K562 (cell line): ENCODE results near the gene GNL3. TPM values are rescaled to one million over a fixed set of nuclear protein-coding genes. Genes with fewer than 3 reads are reported as not detected.

Experiments used
- ATAC-seq: fragments of 200-7000 bp; cut with Tn5 transposase; 3 replicates; pipeline ENCODE4 v1.9.1; 2020; ENCODE audit warnings: moderate library complexity
- BruUV-seq: library from RNA; stranded (reverse); fragments of 400-500 nt; replicated peaks from 2 replicates; lab custom pipeline; 2021; lab: Mats Ljungman, UMichigan
- CTCF ChIA-PET: fragments of 300-600 bp; formaldehyde crosslinking; extraction: SDS; loops from one replicate; lab custom pipeline; 2021; ENCODE audit warnings: low intra/inter-chr PET ratio; lab: Yijun Ruan, JAX
- POLR2A ChIA-PET: fragments of 300-600, 350-650 bp; sonication (Branson Sonifier 250); formaldehyde crosslinking; extraction: SDS; loops from one replicate; lab custom pipeline; 2021; ENCODE audit warnings: antibody characterized with exemption, inconsistent platforms; lab: Yijun Ruan, JAX
- DNase-seq, 4 experiments: peaks; one replicate each; pipeline versions ENCODE4 v3.0.0 to v3.0.0-alpha.2; 2011 to 2018; ENCODE audit warnings: low spot score in 3 of 4, mixed read lengths in 3 of 4; ENCODE audit errors: extremely low read depth in 1 of 4
- FAIRE-seq: peaks from 2 replicates; lab custom pipeline; 2011; peaks lifted over from hg19 to GRCh38; lab: Jason Lieb, UNC
- H2AFZ ChIP-seq: 2 replicates; pipeline ENCODE4 v1.6.0; 2011; ENCODE audit warnings: low read depth, low read length, control low read depth, inconsistent platforms
- H3K27ac ChIP-seq: fragments of 200-600 bp; 3 replicates; pipeline ENCODE4 v1.8.0; 2011; ENCODE audit warnings: low read depth, mild to moderate bottlenecking, control low read depth, inconsistent platforms, low read length, moderate library complexity, mixed read lengths; ENCODE audit errors: extremely low read depth
- H3K27me3 ChIP-seq, 2 experiments: fragments of 300-600 bp in 1 of 2; 2 replicates in 1 of 2; 3 replicates in 1 of 2; pipeline versions ENCODE4 v1.6.0 to v1.8.0; 2011; ENCODE audit warnings: inconsistent platforms in 2 of 2, low read length in 2 of 2, mild to moderate bottlenecking in 1 of 2, mixed read lengths in 1 of 2, moderate library complexity in 1 of 2; ENCODE audit not compliant: control insufficient read depth in 2 of 2, insufficient read depth in 2 of 2
- H3K36me3 ChIP-seq: fragments of 300-600 bp; 3 replicates; pipeline ENCODE4 v1.8.0; 2011; ENCODE audit warnings: mild to moderate bottlenecking, low read length, inconsistent platforms; ENCODE audit not compliant: control insufficient read depth, insufficient read depth
- H3K4me1 ChIP-seq, 2 experiments: fragments of 200-600 bp in 1 of 2; replicated peaks in 1 of 2; 2 replicates in 1 of 2; 3 replicates in 1 of 2; pipeline versions ENCODE4 v1.5.1 to v1.8.0; 2011; ENCODE audit warnings: inconsistent platforms in 2 of 2, low read length in 2 of 2, mild to moderate bottlenecking in 1 of 2, mixed read lengths in 1 of 2, moderate library complexity in 1 of 2; ENCODE audit not compliant: control insufficient read depth in 2 of 2, insufficient read depth in 2 of 2
- H3K4me2 ChIP-seq: 2 replicates; pipeline ENCODE4 v1.6.1; 2011; ENCODE audit warnings: low read length, control low read depth, inconsistent platforms, mixed read lengths; ENCODE audit not compliant: insufficient read depth
- H3K4me3 ChIP-seq: fragments of 200-600 bp; sonication (generic), shearing (Covaris generic); 2 replicates; pipeline ENCODE4 v1.5.1; 2016; ENCODE audit warnings: control low read depth, inconsistent platforms
- H3K79me2 ChIP-seq: fragments of 200-600 bp; 3 replicates; pipeline ENCODE4 v1.8.0; 2011; ENCODE audit warnings: low read length, inconsistent platforms; ENCODE audit not compliant: control insufficient read depth, insufficient read depth
- H3K9ac ChIP-seq, 2 experiments: 2 replicates each; pipeline versions ENCODE4 v1.6.0 to v1.6.1; 2011; ENCODE audit warnings: low read depth in 2 of 2, low read length in 2 of 2, control low read depth in 1 of 2, inconsistent platforms in 1 of 2, mild to moderate bottlenecking in 1 of 2, mixed read lengths in 1 of 2; ENCODE audit not compliant: insufficient read depth in 1 of 2
- H3K9me1 ChIP-seq: one replicate; pipeline ENCODE4 v1.6.0; 2011; ENCODE audit warnings: inconsistent platforms, mild to moderate bottlenecking, low read length, moderate library complexity; ENCODE audit not compliant: control insufficient read depth, insufficient read depth
- H3K9me3 ChIP-seq: replicated peaks from 2 replicates; pipeline ENCODE4 v1.5.1; 2011; ENCODE audit warnings: low read depth, low read length, inconsistent platforms; ENCODE audit not compliant: control insufficient read depth, insufficient read depth
- H4K20me1 ChIP-seq: replicated peaks from 2 replicates; pipeline ENCODE4 v1.6.1; 2011; ENCODE audit warnings: low read length, inconsistent platforms, mixed read lengths; ENCODE audit not compliant: control insufficient read depth, insufficient read depth
- FOSL1 ChIP-seq: fragments of 200-800 bp; sonication (Bioruptor generic); conservative IDR thresholded peaks from 2 replicates; pipeline ENCODE4 v1.6.1; 2016; ENCODE audit warnings: missing genetic modification characterization, missing compliant biosample characterization
- JUND ChIP-seq, 2 experiments: IDR thresholded peaks; 2 replicates in 1 of 2; 3 replicates in 1 of 2; pipeline ENCODE4 v1.6.1; 2011; ENCODE audit warnings: borderline replicate concordance in 2 of 2, low read depth in 2 of 2, low read length in 2 of 2, improper control_type of control experiment in 1 of 2, missing biosample characterization in 1 of 2, missing genetic modification characterization in 1 of 2, missing genetic modification reagents in 1 of 2
- RBM22 ChIP-seq: fragments of 200-400 bp; formaldehyde crosslinking; IDR thresholded peaks from 2 replicates; pipeline ENCODE4 v1.6.1; 2018; ENCODE audit warnings: low read length, low read depth; ENCODE audit not compliant: poor library complexity, severe bottlenecking
- WGBS: fragments of 100-300 bp; shearing (Covaris generic); methylation state at CpG from one replicate; pipeline ENCODE4 v1.1.6; 2016; ENCODE audit warnings: low coverage, mixed read lengths; ENCODE audit not compliant: insufficient coverage; ENCODE audit errors: missing lambda C conversion rate; 5-methylcytosine and 5-hydroxymethylcytosine counted together
- in situ Hi-C: fragments of 300-500 bp; cut with MboI; formaldehyde crosslinking; loops from 4 replicates; pipeline ENCODE4 v1.15.0; 2018; ENCODE audit warnings: inconsistent platforms, mixed read lengths
- intact Hi-C: fragments of 100-400 bp; cut with micrococcal nuclease; formaldehyde crosslinking; loops from 2 replicates; pipeline ENCODE4 v1.14.2; 2022
- polyA plus RNA-seq, 8 experiments: library from polyadenylated mRNA; depleted of rRNA in 4 of 8; stranded (reverse) in 5 of 8; unstranded in 3 of 8; fragments of >200 nt; fragmentation: Nextera tagmentation in 2 of 8; fragmentation: Illumina TruSeq in 1 of 8; extraction: Ambion mirVana in 2 of 8; extraction: Trizol in 1 of 8; gene quantifications; 2 replicates each; pipeline versions ENCODE4 v1.2.1 to v1.2.3, GENCODE V29; 2011 to 2014; ENCODE audit warnings: inconsistent platforms in 1 of 8, missing spikeins in 1 of 8
- total RNA-seq, 7 experiments: library from RNA; depleted of rRNA in 6 of 7; stranded (reverse); fragments of >200 nt in 6 of 7; fragmentation: Illumina TruSeq in 2 of 7; extraction: Trizol in 2 of 7; gene quantifications; 2 replicates each; pipeline versions ENCODE4 v1.2.1 to v1.2.3, GENCODE V29; 2011 to 2021; ENCODE audit warnings: low replicate concordance in 1 of 7
- TF ChIP-seq, protein P1 (sequence below): sonication (generic); formaldehyde crosslinking; IDR thresholded peaks from 2 replicates; pipeline ENCODE4 v1.8.1; 2023; ENCODE audit warnings: mild to moderate bottlenecking, missing genetic modification reagents
- TF ChIP-seq, protein P2 (sequence below), 3 experiments: IDR thresholded peaks in 2 of 3; conservative IDR thresholded peaks in 1 of 3; 2 replicates each; pipeline ENCODE4 v1.5.1; 2011 to 2012; ENCODE audit warnings: low read length in 3 of 3, mild to moderate bottlenecking in 3 of 3, control low read depth in 2 of 3, improper control_type of control experiment in 1 of 3, inconsistent platforms in 1 of 3, low read depth in 1 of 3, mixed read lengths in 1 of 3, moderate library complexity in 1 of 3; ENCODE audit not compliant: insufficient read depth in 2 of 3

Gene GNL3
- total and polyA plus RNA-seq, 9 of the 15 experiments (the other 6 are each of a cell fraction or from before 2014, with no cell fraction given) = 132 to 313 (median 220) TPM

DNA sequence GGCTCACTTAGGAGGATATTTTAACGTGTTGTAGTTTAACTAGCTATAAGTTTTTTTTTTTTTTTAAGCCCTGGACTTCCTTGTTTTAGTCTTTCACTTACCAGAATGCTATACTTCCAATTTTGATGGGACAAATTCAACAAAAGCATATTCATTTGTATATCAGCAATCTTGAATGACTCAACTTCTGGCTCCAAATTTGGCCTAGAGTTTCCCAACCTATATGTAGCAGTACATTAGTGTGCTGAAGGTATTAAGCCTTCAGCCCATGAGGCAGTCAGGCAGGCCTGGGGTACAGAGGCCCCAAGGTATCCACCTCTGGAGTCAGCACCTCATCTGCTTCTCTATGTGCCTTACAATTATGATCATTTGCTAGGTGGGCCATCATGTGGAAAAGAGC is 6.0 kb upstream of the GNL3 start:
- in situ Hi-C loops = no loop called here
- Histone ChIP-seq H3K27ac (no peak overlapping the region), H3K4me2 (no peak overlapping the region), H3K4me1 (peaks cover 0 to 27% of the 10 kb centered on the region in 2 experiments; a peak in 2 of 5 replicates), H3K36me3 (peaks cover 50% of the 10 kb centered on the region; the same call in 2 of the 3 replicates), H3K9ac (no peak overlapping the region), H3K27me3 (no peaks in the 10 kb centered on the region), H4K20me1 (no peaks in the 10 kb centered on the region), H3K9me1 (no peaks in the 10 kb centered on the region), H3K79me2 (peaks cover 40% of the 10 kb centered on the region), H2AFZ (no peak overlapping the region), H3K9me3 (no peaks in the 10 kb centered on the region), H3K4me3 (no peak overlapping the region)
- FAIRE-seq = no peak
- POLR2A ChIA-PET = interaction anchor here (0.6 to 0.9 kb wide), 2 partner anchors 17 to 189 kb away, joined by 3 to 4 read pairs; no protein-coding TSS in a partner anchor
- no peak for DNase-seq
- CTCF ChIA-PET = no interaction called here
- intact Hi-C loops = loop anchor here (5.0 to 10.0 kb wide), 2 partner anchors 198 to 225 kb away; partner anchors contain the start of genes NISCH and TNNC1
- ATAC-seq = no peak
- 33% methylated on average over 1 of the region's 1 CpG for WGBS
- TF ChIP-seq, protein P1, sequence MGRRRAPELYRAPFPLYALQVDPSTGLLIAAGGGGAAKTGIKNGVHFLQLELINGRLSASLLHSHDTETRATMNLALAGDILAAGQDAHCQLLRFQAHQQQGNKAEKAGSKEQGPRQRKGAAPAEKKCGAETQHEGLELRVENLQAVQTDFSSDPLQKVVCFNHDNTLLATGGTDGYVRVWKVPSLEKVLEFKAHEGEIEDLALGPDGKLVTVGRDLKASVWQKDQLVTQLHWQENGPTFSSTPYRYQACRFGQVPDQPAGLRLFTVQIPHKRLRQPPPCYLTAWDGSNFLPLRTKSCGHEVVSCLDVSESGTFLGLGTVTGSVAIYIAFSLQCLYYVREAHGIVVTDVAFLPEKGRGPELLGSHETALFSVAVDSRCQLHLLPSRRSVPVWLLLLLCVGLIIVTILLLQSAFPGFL = no peak
- peak; percentile 70 for TF ChIP-seq FOSL1 (tag)
- no peak for TF ChIP-seq RBM22
- 0 out of 2 replicates have a peak, but pooled peaks have one; percentile 4 for TF ChIP-seq JUND (IDR thresholded peaks at IDR 0.05; ENCODE audit: borderline replicate concordance, low read depth, low read length)
- TF ChIP-seq JUND (tag; IDR thresholded peaks at IDR 0.05; ENCODE audit: borderline replicate concordance, low read depth, low read length) = no peak
- TF ChIP-seq, protein P2, sequence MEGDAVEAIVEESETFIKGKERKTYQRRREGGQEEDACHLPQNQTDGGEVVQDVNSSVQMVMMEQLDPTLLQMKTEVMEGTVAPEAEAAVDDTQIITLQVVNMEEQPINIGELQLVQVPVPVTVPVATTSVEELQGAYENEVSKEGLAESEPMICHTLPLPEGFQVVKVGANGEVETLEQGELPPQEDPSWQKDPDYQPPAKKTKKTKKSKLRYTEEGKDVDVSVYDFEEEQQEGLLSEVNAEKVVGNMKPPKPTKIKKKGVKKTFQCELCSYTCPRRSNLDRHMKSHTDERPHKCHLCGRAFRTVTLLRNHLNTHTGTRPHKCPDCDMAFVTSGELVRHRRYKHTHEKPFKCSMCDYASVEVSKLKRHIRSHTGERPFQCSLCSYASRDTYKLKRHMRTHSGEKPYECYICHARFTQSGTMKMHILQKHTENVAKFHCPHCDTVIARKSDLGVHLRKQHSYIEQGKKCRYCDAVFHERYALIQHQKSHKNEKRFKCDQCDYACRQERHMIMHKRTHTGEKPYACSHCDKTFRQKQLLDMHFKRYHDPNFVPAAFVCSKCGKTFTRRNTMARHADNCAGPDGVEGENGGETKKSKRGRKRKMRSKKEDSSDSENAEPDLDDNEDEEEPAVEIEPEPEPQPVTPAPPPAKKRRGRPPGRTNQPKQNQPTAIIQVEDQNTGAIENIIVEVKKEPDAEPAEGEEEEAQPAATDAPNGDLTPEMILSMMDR (IDR thresholded peaks at IDR 0.05 in 2 of 3, conservative IDR thresholded peaks at IDR 0.05 in 1 of 3; ENCODE audit: insufficient read depth in 2 of 3, low read depth in 1 of 3, low read length in 3 of 3) = no peak
- no TSS peak for BruUV-seq
